HCT116 (cell line): ENCODE measurements around the gene CXCR6.

Source experiments
- EZH2phosphoT487 ChIP-seq: fragments of 200-600 bp; IDR thresholded peaks from 2 replicates; pipeline ENCODE4 v1.6.1; 2018; ENCODE audit warnings: antibody characterized with exemption, borderline replicate concordance
- JUND ChIP-seq: IDR thresholded peaks from 2 replicates; pipeline ENCODE4 v1.6.1; 2012
- POLR2A ChIP-seq: IDR thresholded peaks from 2 replicates; pipeline ENCODE4 v1.7.0; 2011; ENCODE audit warnings: borderline replicate concordance; ENCODE audit not compliant: insufficient read depth, insufficient read length; ENCODE audit errors: extremely low read depth
- POLR2AphosphoS5 ChIP-seq: IDR thresholded peaks from 2 replicates; pipeline ENCODE4 v1.6.1; 2011; ENCODE audit warnings: mild to moderate bottlenecking, low read depth, low read length, moderate library complexity
- SRF ChIP-seq: IDR thresholded peaks from 2 replicates; pipeline ENCODE4 v1.6.1; 2012; ENCODE audit warnings: low read depth
- TF ChIP-seq, protein P1 (sequence below), 3 experiments: fragments of 200-600 bp in 1 of 3; sonication (generic) in 1 of 3; IDR thresholded peaks in 2 of 3; conservative IDR thresholded peaks in 1 of 3; 2 replicates each; pipeline ENCODE4 v1.5.1; 2012 to 2017; ENCODE audit warnings: low read depth in 2 of 3, low read length in 2 of 3, antibody characterized with exemption in 1 of 3, borderline replicate concordance in 1 of 3, control low read depth in 1 of 3, mild to moderate bottlenecking in 1 of 3, mixed read lengths in 1 of 3, mixed run types in 1 of 3, moderate library complexity in 1 of 3; ENCODE audit not compliant: insufficient read depth in 1 of 3
- TF ChIP-seq, protein P2 (sequence below): IDR thresholded peaks from 2 replicates; pipeline ENCODE4 v1.6.1; 2012

DNA sequence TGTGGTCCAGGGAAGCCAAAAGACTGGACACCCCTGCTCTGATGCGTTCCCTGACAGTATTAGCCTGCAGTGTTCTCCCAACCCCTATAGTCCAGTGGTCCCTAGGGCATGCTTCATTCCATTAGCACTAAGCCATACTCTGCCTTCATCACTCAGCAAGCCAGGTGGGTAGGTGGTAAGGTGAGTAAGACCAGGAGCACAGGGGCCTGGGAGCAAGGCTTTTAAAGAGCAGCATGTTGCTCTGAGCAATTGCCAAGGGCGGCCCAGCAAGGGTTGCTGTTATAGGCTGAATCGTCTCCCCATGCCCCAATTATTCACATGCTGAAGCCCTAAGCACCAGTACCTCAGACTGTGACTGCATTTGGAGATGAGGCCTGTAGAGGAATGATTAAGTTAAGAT lies 11.0 kb downstream of the CXCR6 start:
- no peak for TF ChIP-seq POLR2AphosphoS5
- no peak for TF ChIP-seq SRF
- TF ChIP-seq, protein P1, sequence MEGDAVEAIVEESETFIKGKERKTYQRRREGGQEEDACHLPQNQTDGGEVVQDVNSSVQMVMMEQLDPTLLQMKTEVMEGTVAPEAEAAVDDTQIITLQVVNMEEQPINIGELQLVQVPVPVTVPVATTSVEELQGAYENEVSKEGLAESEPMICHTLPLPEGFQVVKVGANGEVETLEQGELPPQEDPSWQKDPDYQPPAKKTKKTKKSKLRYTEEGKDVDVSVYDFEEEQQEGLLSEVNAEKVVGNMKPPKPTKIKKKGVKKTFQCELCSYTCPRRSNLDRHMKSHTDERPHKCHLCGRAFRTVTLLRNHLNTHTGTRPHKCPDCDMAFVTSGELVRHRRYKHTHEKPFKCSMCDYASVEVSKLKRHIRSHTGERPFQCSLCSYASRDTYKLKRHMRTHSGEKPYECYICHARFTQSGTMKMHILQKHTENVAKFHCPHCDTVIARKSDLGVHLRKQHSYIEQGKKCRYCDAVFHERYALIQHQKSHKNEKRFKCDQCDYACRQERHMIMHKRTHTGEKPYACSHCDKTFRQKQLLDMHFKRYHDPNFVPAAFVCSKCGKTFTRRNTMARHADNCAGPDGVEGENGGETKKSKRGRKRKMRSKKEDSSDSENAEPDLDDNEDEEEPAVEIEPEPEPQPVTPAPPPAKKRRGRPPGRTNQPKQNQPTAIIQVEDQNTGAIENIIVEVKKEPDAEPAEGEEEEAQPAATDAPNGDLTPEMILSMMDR (IDR thresholded peaks at IDR 0.05 in 2 of 3, conservative IDR thresholded peaks at IDR 0.05 in 1 of 3; ENCODE audit: borderline replicate concordance in 1 of 3, insufficient read depth in 1 of 3, low read depth in 2 of 3, low read length in 2 of 3): no peak
- TF ChIP-seq, protein P2, sequence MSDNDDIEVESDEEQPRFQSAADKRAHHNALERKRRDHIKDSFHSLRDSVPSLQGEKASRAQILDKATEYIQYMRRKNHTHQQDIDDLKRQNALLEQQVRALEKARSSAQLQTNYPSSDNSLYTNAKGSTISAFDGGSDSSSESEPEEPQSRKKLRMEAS: no peak
- TF ChIP-seq EZH2phosphoT487: no peak
- TF ChIP-seq POLR2A: no peak
- TF ChIP-seq JUND: no peak
